ENCODE measurements around the gene RFX2.

GRCh38 chr19:5996102-5996501 is 114.2 kb downstream of the RFX2 start:
- no peak for TF ChIP-seq CTCF (IDR thresholded peaks at IDR 0.05)
- no peak for TF ChIP-seq POLR2A (IDR thresholded peaks at IDR 0.05)

Data from right lobe of liver (tissue), 4 donors.